CD4-positive, alpha-beta memory T cell (primary cell): Measurements from ENCODE around the gene ULK4. TPM values are rescaled to one million over a fixed set of nuclear protein-coding genes. Genes with fewer than 3 reads are reported as not detected.

ENCODE experiments used
- CTCF ChIA-PET: fragments of 350-600 bp; sonication (Branson Sonifier 250); formaldehyde crosslinking; loops from one replicate; lab custom pipeline; 2021; ENCODE audit warnings: inconsistent platforms; ENCODE audit not compliant: partially characterized antibody; lab: Charles Lee
- POLR2A ChIA-PET: fragments of 350-600 bp; sonication (Branson Sonifier 250); formaldehyde crosslinking; loops from one replicate; lab custom pipeline; 2021; ENCODE audit not compliant: partially characterized antibody; lab: Charles Lee
- DNase-seq, 5 donors: peaks; one replicate each; pipeline versions ENCODE4 v3.0.0 to v3.0.0-alpha.2; 2020 to 2022; ENCODE audit warnings: mixed read lengths in 1 of 5
- H3K27ac ChIP-seq: one replicate; pipeline ENCODE4 v1.7.0; 2013; ENCODE audit warnings: low read depth, low read length
- H3K27me3 ChIP-seq: 2 replicates; pipeline ENCODE4 v1.7.0; 2013; ENCODE audit warnings: mild to moderate bottlenecking, low read length, moderate library complexity; ENCODE audit not compliant: insufficient read depth
- H3K36me3 ChIP-seq: 2 replicates; pipeline ENCODE4 v1.7.0; 2013; ENCODE audit warnings: mild to moderate bottlenecking, low read length, moderate library complexity; ENCODE audit not compliant: insufficient read depth
- H3K4me1 ChIP-seq: 2 replicates; pipeline ENCODE4 v1.7.0; 2013; ENCODE audit warnings: mild to moderate bottlenecking, low read length, moderate library complexity; ENCODE audit not compliant: insufficient read depth
- H3K4me3 ChIP-seq, 2 donors: one replicate each; pipeline ENCODE4 v1.7.0; 2013; ENCODE audit warnings: low read length in 2 of 2, mild to moderate bottlenecking in 1 of 2
- H3K9me3 ChIP-seq, 2 donors: one replicate each; pipeline ENCODE4 v1.7.0; 2013; ENCODE audit warnings: low read length in 2 of 2, control low read depth in 1 of 2; ENCODE audit not compliant: control insufficient read depth in 1 of 2
- H3K27ac Mint-ChIP-seq, 7 donors: one replicate each; pipeline ENCODE4 v1.8.0; 2020 to 2021; ENCODE audit warnings: mixed read lengths in 7 of 7, mild to moderate bottlenecking in 6 of 7, inconsistent platforms in 3 of 7, moderate library complexity in 3 of 7
- H3K27me3 Mint-ChIP-seq, 2 donors: one replicate each; pipeline ENCODE4 v1.8.0; 2020 to 2021; ENCODE audit warnings: mixed read lengths in 2 of 2
- H3K36me3 Mint-ChIP-seq, 2 donors: one replicate each; pipeline ENCODE4 v1.8.0; 2020 to 2021; ENCODE audit warnings: mixed read lengths in 2 of 2, inconsistent platforms in 1 of 2, mild to moderate bottlenecking in 1 of 2
- H3K4me1 Mint-ChIP-seq, 4 donors: one replicate each; pipeline ENCODE4 v1.8.0; 2020 to 2021; ENCODE audit warnings: mixed read lengths in 4 of 4, mild to moderate bottlenecking in 1 of 4
- H3K4me3 Mint-ChIP-seq, 8 donors: one replicate each; pipeline ENCODE4 v1.8.0; 2020 to 2021; ENCODE audit warnings: mixed read lengths in 8 of 8, mild to moderate bottlenecking in 7 of 8, moderate library complexity in 6 of 8, inconsistent platforms in 3 of 8
- H3K9me3 Mint-ChIP-seq, 8 donors: one replicate each; pipeline ENCODE4 v1.8.0; 2020 to 2021; ENCODE audit warnings: mixed read lengths in 8 of 8, mild to moderate bottlenecking in 5 of 8, inconsistent platforms in 3 of 8, moderate library complexity in 1 of 8
- intact Hi-C: fragments of 100-400 bp; cut with micrococcal nuclease; formaldehyde crosslinking; loops from one replicate; pipeline ENCODE4 v1.15.1; 2023
- polyA plus RNA-seq, 2 donors: library from polyadenylated mRNA; unstranded; fragments of 300-500 nt; fragmentation: Illumina TruSeq; gene quantifications; one replicate each; pipeline ENCODE4 v1.2.3, GENCODE V29; 2021
- total RNA-seq, 2 experiments: library from RNA; stranded (reverse); gene quantifications; one replicate each; pipeline ENCODE4 v1.2.3, GENCODE V29; 2021

The ULK4 gene
- total and polyA plus RNA-seq, 4 experiments from 2014 or later = 6.3 to 29.1 (median 19.2) TPM

- Histone ChIP-seq H3K4me3 (no peak overlapping the region), H3K9me3 (no peaks in the 10 kb centered on the region), H3K4me1 (peaks cover 92% of the 10 kb centered on the region), H3K27ac (no peak overlapping the region), H3K27me3 (no peaks in the 10 kb centered on the region), H3K36me3 (no peaks in the 10 kb centered on the region)
- no peaks in the 10 kb centered on the region for H3K9me3 Mint-ChIP-seq
- no peaks in the 10 kb centered on the region for H3K27me3 Mint-ChIP-seq
- ChIA-PET POLR2A (interaction anchor here (6.2 kb wide), 1 partner anchor 10 kb away, joined by 62 read pairs; the partner anchor contains the start of gene CTNNB1), CTCF (interaction anchor here (0.6 kb wide), 1 partner anchor 27 kb away, joined by 3 read pairs; no protein-coding TSS in a partner anchor)
- no peak for DNase-seq
- intact Hi-C loops = loop anchor here (1.0 to 10.0 kb wide), 2 partner anchors 9 to 165 kb away; no protein-coding TSS in a partner anchor
- H3K4me1 Mint-ChIP-seq = peaks cover 78 to 89% (median 84%) of the 10 kb centered on the region in 4 donors
- peaks cover 12 to 15% of the 10 kb centered on the region in 2 donors for H3K36me3 Mint-ChIP-seq
- H3K4me3 Mint-ChIP-seq = peak overlapping the region in 2 of 8 donors; percentile 65 to 74
- no peak overlapping the region for H3K27ac Mint-ChIP-seq
Measured at GRCh38 chr3:41209646-41210045, 752.3 kb downstream of the ULK4 start.

- CTCF ChIA-PET = interaction anchor here (0.7 to 1.0 kb wide), 2 partner anchors 9 to 10 kb away, joined by 4 read pairs; partner anchors contain the start of gene CTNNB1
- H3K4me1 ChIP-seq = peaks cover 92% of the 10 kb centered on the region
- no peaks in the 10 kb centered on the region for H3K27me3 Mint-ChIP-seq
Measured at GRCh38 chr3:41208507-41209220, 753.2 kb downstream of the ULK4 start.

GRCh38 chr3:41207355-41207754 lies 754.5 kb downstream of the ULK4 start:
- Histone ChIP-seq H3K36me3 (no peaks in the 10 kb centered on the region), H3K9me3 (no peaks in the 10 kb centered on the region), H3K27me3 (no peaks in the 10 kb centered on the region), H3K27ac (no peak overlapping the region), H3K4me3 (no peak overlapping the region), H3K4me1 (peaks cover 92% of the 10 kb centered on the region)
- Mint-ChIP-seq H3K27ac (peak overlapping the region in 5 of 7 donors; percentile 7 to 58 (median 43)), H3K9me3 (no peaks in the 10 kb centered on the region), H3K4me3 (peak overlapping the region in 6 of 8 donors; percentile 44 to 64 (median 52)), H3K4me1 (peaks cover 74 to 89% (median 81%) of the 10 kb centered on the region in 4 donors), H3K36me3 (peaks cover 12 to 15% of the 10 kb centered on the region in 2 donors), H3K27me3 (no peaks in the 10 kb centered on the region)
- ChIA-PET CTCF (interaction anchor here (1.0 kb wide), 1 partner anchor 8 kb away, joined by 4 read pairs; the partner anchor contains the start of gene CTNNB1), POLR2A (interaction anchor here (1.3 to 2.0 kb wide), 2 partner anchors 8 to 9 kb away, joined by 5 to 10 read pairs; partner anchors contain the start of gene CTNNB1)
- intact Hi-C loops = loop anchor here (10.0 kb wide), 1 partner anchor 163 kb away; no protein-coding TSS in a partner anchor
- DNase-seq = no peak

More at GRCh38 chr3:41208507-41209220, 753.2 kb downstream of the ULK4 start:
- H3K4me3 Mint-ChIP-seq = peak overlapping the region in 6 of 8 donors; percentile 0 to 69 (median 12)
- no peak overlapping the region for H3K27ac ChIP-seq
- H3K27ac Mint-ChIP-seq = peak overlapping the region in 5 of 7 donors; percentile 1 to 80 (median 34)
- no peaks in the 10 kb centered on the region for H3K36me3 ChIP-seq
- H3K27me3 ChIP-seq = no peaks in the 10 kb centered on the region
- no peak overlapping the region for H3K4me3 ChIP-seq
- H3K4me1 Mint-ChIP-seq = peaks cover 78 to 89% (median 84%) of the 10 kb centered on the region in 4 donors
- intact Hi-C loops = loop anchor here (1.0 to 10.0 kb wide), 2 partner anchors 8 to 164 kb away; no protein-coding TSS in a partner anchor
- H3K9me3 ChIP-seq = no peaks in the 10 kb centered on the region
- peaks cover 12 to 15% of the 10 kb centered on the region in 2 donors for H3K36me3 Mint-ChIP-seq
- POLR2A ChIA-PET = interaction anchor here (1.3 to 6.2 kb wide), 3 partner anchors 9 to 11 kb away, joined by 5 to 62 read pairs (median 10); partner anchors contain the start of gene CTNNB1
- no peaks in the 10 kb centered on the region for H3K9me3 Mint-ChIP-seq
- DNase-seq = no peak

- Histone ChIP-seq H3K9me3 (no peaks in the 10 kb centered on the region), H3K27ac (no peak overlapping the region), H3K27me3 (no peaks in the 10 kb centered on the region), H3K4me1 (peaks cover 91% of the 10 kb centered on the region), H3K4me3 (no peak overlapping the region), H3K36me3 (no peaks in the 10 kb centered on the region)
- no peak for DNase-seq
- H3K36me3 Mint-ChIP-seq = peaks cover 6 to 11% of the 10 kb centered on the region in 2 donors
- intact Hi-C loops = loop anchor here (10.0 kb wide), 1 partner anchor 161 kb away; no protein-coding TSS in a partner anchor
- ChIA-PET POLR2A (no interaction called here), CTCF (no interaction called here)
- H3K27ac Mint-ChIP-seq = peak overlapping the region in 1 of 7 donors; percentile 34
- H3K4me3 Mint-ChIP-seq = peak overlapping the region in 6 of 8 donors; percentile 3 to 50 (median 35)
- no peaks in the 10 kb centered on the region for H3K27me3 Mint-ChIP-seq
- H3K9me3 Mint-ChIP-seq = no peaks in the 10 kb centered on the region
- H3K4me1 Mint-ChIP-seq = peaks cover 74 to 92% (median 83%) of the 10 kb centered on the region in 4 donors
Measured at GRCh38 chr3:41205591-41205990, 756.3 kb downstream of the ULK4 start.

GRCh38 chr3:41204369-41204768 lies 757.5 kb downstream of the ULK4 start:
- Mint-ChIP-seq H3K4me3 (peak overlapping the region in 6 of 8 donors; percentile 3 to 55 (median 40)), H3K36me3 (peaks cover 2 to 13% of the 10 kb centered on the region in 2 donors), H3K27ac (peak overlapping the region in 2 of 7 donors; percentile 3 to 8), H3K27me3 (no peaks in the 10 kb centered on the region), H3K9me3 (no peaks in the 10 kb centered on the region), H3K4me1 (peaks cover 72 to 93% (median 83%) of the 10 kb centered on the region in 4 donors)
- no peaks in the 10 kb centered on the region for H3K27me3 ChIP-seq
- CTCF ChIA-PET = no interaction called here
- POLR2A ChIA-PET = interaction anchor here (1.6 kb wide), 1 partner anchor 9 kb away, joined by 3 read pairs; no protein-coding TSS in a partner anchor
- H3K36me3 ChIP-seq = no peaks in the 10 kb centered on the region
- DNase-seq = no peak
- no peak overlapping the region for H3K27ac ChIP-seq
- no peaks in the 10 kb centered on the region for H3K9me3 ChIP-seq
- H3K4me1 ChIP-seq = peaks cover 86% of the 10 kb centered on the region
- H3K4me3 ChIP-seq = no peak overlapping the region
- intact Hi-C loops = loop anchor here (5.0 to 10.0 kb wide), 2 partner anchors 33 to 160 kb away; no protein-coding TSS in a partner anchor

- no peak overlapping the region for H3K27ac ChIP-seq
Measured at GRCh38 chr3:41202834-41203345, 759.0 kb downstream of the ULK4 start.

More at GRCh38 chr3:41202834-41203345, 759.0 kb downstream of the ULK4 start:
- Mint-ChIP-seq H3K27ac (peak overlapping the region in 4 of 7 donors; percentile 31 to 81 (median 37)), H3K4me1 (peaks cover 60 to 78% (median 70%) of the 10 kb centered on the region in 4 donors), H3K9me3 (no peaks in the 10 kb centered on the region), H3K4me3 (peak overlapping the region; percentile 55 to 99 (median 96)), H3K27me3 (peaks cover 0 to 1% of the 10 kb centered on the region in 2 donors), H3K36me3 (peaks cover 0 to 12% of the 10 kb centered on the region in 2 donors)
- Histone ChIP-seq H3K9me3 (no peaks in the 10 kb centered on the region), H3K27me3 (no peaks in the 10 kb centered on the region), H3K36me3 (no peaks in the 10 kb centered on the region), H3K4me1 (peaks cover 78% of the 10 kb centered on the region), H3K4me3 (no peak overlapping the region)
- no peak for DNase-seq
- ChIA-PET POLR2A (interaction anchor here (0.6 to 0.7 kb wide), 3 partner anchors 323 to 1434 kb away, joined by 3 read pairs; no protein-coding TSS in a partner anchor), CTCF (interaction anchor here (1.1 to 1.5 kb wide), 4 partner anchors 10 to 102 kb away, joined by 3 to 8 read pairs (median 5); no protein-coding TSS in a partner anchor)
- intact Hi-C loops = loop anchor here (5.0 to 10.0 kb wide), 2 partner anchors 34 to 158 kb away; no protein-coding TSS in a partner anchor
